ENCODE measurements around the gene FAT1.

FAT1 gene

GRCh38 chr4:186728631-186729271 lies 5.1 kb upstream of the FAT1 start:
- H3K4me3 ChIP-seq (ENCODE audit: low read depth, low read length), result no peak overlapping the region
- TF ChIP-seq CTCF (IDR thresholded peaks at IDR 0.05; ENCODE audit: borderline replicate concordance, insufficient read depth, low read depth, low read length), result no peak

GRCh38 chr4:186727977-186728519 lies 4.4 kb upstream of the FAT1 start:
- H3K4me3 ChIP-seq (ENCODE audit: low read depth, low read length), result no peak overlapping the region

GRCh38 chr4:186727169-186727976 lies 3.7 kb upstream of the FAT1 start:
- no peak overlapping the region for H3K4me3 ChIP-seq (ENCODE audit: low read depth, low read length)
- no peak for TF ChIP-seq CTCF (IDR thresholded peaks at IDR 0.05; ENCODE audit: borderline replicate concordance, insufficient read depth, low read depth, low read length)

More at GRCh38 chr4:186727977-186728519, 4.4 kb upstream of the FAT1 start:
- no peak for TF ChIP-seq CTCF (IDR thresholded peaks at IDR 0.05; ENCODE audit: borderline replicate concordance, insufficient read depth, low read depth, low read length)

GRCh38 chr4:186726426-186727168 lies 2.9 kb upstream of the FAT1 start:
- no peak overlapping the region for H3K4me3 ChIP-seq (ENCODE audit: low read depth, low read length)
- no peak for TF ChIP-seq CTCF (IDR thresholded peaks at IDR 0.05; ENCODE audit: borderline replicate concordance, insufficient read depth, low read depth, low read length)

- no peak for TF ChIP-seq CTCF (IDR thresholded peaks at IDR 0.05; ENCODE audit: borderline replicate concordance, insufficient read depth, low read depth, low read length)
- no peak overlapping the region for H3K4me3 ChIP-seq (ENCODE audit: low read depth, low read length)
These were observed 2.1 kb upstream of the FAT1 start for GRCh38 chr4:186725469-186726425.

GRCh38 chr4:186724864-186725468 lies 1.3 kb upstream of the FAT1 start:
- no peak overlapping the region for H3K4me3 ChIP-seq (ENCODE audit: low read depth, low read length)
- TF ChIP-seq CTCF (IDR thresholded peaks at IDR 0.05; ENCODE audit: borderline replicate concordance, insufficient read depth, low read depth, low read length), result no peak

Measured in GM12875 (cell line).